K562 (cell line): ENCODE measurements around the gene PRPSAP2. TPM values are rescaled to one million over a fixed set of nuclear protein-coding genes. Genes with fewer than 3 reads are reported as not detected.

ENCODE experiments used
- ADNP ChIP-seq: fragments of 200-800 bp; sonication (Bioruptor generic); IDR thresholded peaks from 2 replicates; pipeline ENCODE4 v1.6.1; 2016; ENCODE audit warnings: missing genetic modification characterization, missing compliant biosample characterization
- CTBP1 ChIP-seq: fragments of 450-650 bp; IDR thresholded peaks from 2 replicates; pipeline ENCODE4 v1.6.1; 2016; ENCODE audit warnings: borderline replicate concordance
- HMGN3 ChIP-seq: IDR thresholded peaks from 2 replicates; pipeline ENCODE4 v1.6.1; 2011; ENCODE audit warnings: borderline replicate concordance, low read depth, mild to moderate bottlenecking, mixed read lengths, low read length; ENCODE audit not compliant: insufficient read length; ENCODE audit errors: extremely low read depth
- HNRNPUL1 ChIP-seq: fragments of 200-400 bp; formaldehyde crosslinking; IDR thresholded peaks from 2 replicates; pipeline ENCODE4 v1.6.1; 2017; ENCODE audit warnings: low read length
- PHB ChIP-seq: fragments of 250-450 bp; sonication (Bioruptor Pico); IDR thresholded peaks from 2 replicates; pipeline ENCODE4 v1.5.0; 2021
- PRMT5 ChIP-seq: sonication (generic); formaldehyde crosslinking; IDR thresholded peaks from 2 replicates; pipeline ENCODE4 v1.5.0; 2020; ENCODE audit warnings: missing genetic modification reagents
- PYGO2 ChIP-seq: fragments of 450-650 bp; IDR thresholded peaks from 2 replicates; pipeline ENCODE4 v1.6.1; 2016; ENCODE audit warnings: mild to moderate bottlenecking, missing genetic modification characterization, moderate library complexity, missing compliant biosample characterization
- SETDB1 ChIP-seq: IDR thresholded peaks from one replicate; pipeline ENCODE4 v1.6.1; 2012; ENCODE audit warnings: low read length, control low read depth, inconsistent platforms
- polyA plus RNA-seq, 8 experiments: library from polyadenylated mRNA; depleted of rRNA in 4 of 8; stranded (reverse) in 5 of 8; unstranded in 3 of 8; fragments of >200 nt; fragmentation: Nextera tagmentation in 2 of 8; fragmentation: Illumina TruSeq in 1 of 8; extraction: Ambion mirVana in 2 of 8; extraction: Trizol in 1 of 8; gene quantifications; 2 replicates each; pipeline versions ENCODE4 v1.2.1 to v1.2.3, GENCODE V29; 2011 to 2014; ENCODE audit warnings: inconsistent platforms in 1 of 8, missing spikeins in 1 of 8
- total RNA-seq, 7 experiments: library from RNA; depleted of rRNA in 6 of 7; stranded (reverse); fragments of >200 nt in 6 of 7; fragmentation: Illumina TruSeq in 2 of 7; extraction: Trizol in 2 of 7; gene quantifications; 2 replicates each; pipeline versions ENCODE4 v1.2.1 to v1.2.3, GENCODE V29; 2011 to 2021; ENCODE audit warnings: low replicate concordance in 1 of 7
- TF ChIP-seq, protein P1 (sequence below), 2 experiments: IDR thresholded peaks in 1 of 2; conservative IDR thresholded peaks in 1 of 2; 2 replicates each; pipeline ENCODE4 v1.6.1; 2016; ENCODE audit warnings: low read depth in 2 of 2, mild to moderate bottlenecking in 1 of 2, missing compliant biosample characterization in 1 of 2, missing genetic modification characterization in 1 of 2, moderate library complexity in 1 of 2
- TF ChIP-seq, protein P2 (sequence below), 2 experiments: fragments of 450-650 bp in 1 of 2; sonication (generic) in 1 of 2; formaldehyde crosslinking in 1 of 2; IDR thresholded peaks in 1 of 2; conservative IDR thresholded peaks in 1 of 2; 2 replicates each; pipeline versions ENCODE4 v1.6.1 to v1.8.1; 2016 to 2023; ENCODE audit warnings: mild to moderate bottlenecking in 2 of 2, moderate library complexity in 2 of 2, inconsistent platforms in 1 of 2, missing genetic modification reagents in 1 of 2
- TF ChIP-seq, protein P3 (sequence below): fragments of 250-450 bp; sonication (Bioruptor Pico); IDR thresholded peaks from 2 replicates; pipeline ENCODE4 v1.5.0; 2021; ENCODE audit warnings: mild to moderate bottlenecking, moderate library complexity
- TF ChIP-seq, protein P4 (sequence below): fragments of 250-450 bp; sonication (Bioruptor Pico); IDR thresholded peaks from 2 replicates; pipeline ENCODE4 v1.5.0; 2022; ENCODE audit warnings: mild to moderate bottlenecking
- TF ChIP-seq, protein P5 (sequence below): sonication (generic); formaldehyde crosslinking; IDR thresholded peaks from 2 replicates; pipeline ENCODE4 v1.8.1; 2023; ENCODE audit warnings: missing genetic modification reagents, mild to moderate bottlenecking, borderline replicate concordance

PRPSAP2 gene
- total and polyA plus RNA-seq, 9 of the 15 experiments (the other 6 are each of a cell fraction or from before 2014, with no cell fraction given) = 15.5 to 56.7 (median 35.7) TPM

DNA sequence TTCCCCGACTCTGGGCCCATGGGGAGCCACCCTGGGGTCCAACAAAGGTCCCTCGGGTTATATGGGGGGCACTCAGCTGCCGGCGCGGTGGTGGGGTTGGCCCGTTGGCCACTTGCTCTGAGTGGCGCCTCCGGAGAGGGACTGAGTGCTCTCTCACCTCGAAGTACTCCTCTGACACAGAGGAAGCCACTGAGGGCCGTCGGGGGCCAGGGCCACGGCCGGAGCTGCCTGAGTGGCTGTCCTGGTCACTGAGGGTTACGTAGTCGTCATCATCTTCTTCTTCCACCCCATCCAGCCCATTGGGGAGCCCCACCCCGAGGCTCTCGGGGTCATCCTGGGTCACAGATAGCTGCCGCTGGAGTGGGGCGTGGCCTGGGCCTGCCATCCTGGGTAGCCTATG is 119.7 kb downstream of the PRPSAP2 start (continued):
- TF ChIP-seq, protein P1, sequence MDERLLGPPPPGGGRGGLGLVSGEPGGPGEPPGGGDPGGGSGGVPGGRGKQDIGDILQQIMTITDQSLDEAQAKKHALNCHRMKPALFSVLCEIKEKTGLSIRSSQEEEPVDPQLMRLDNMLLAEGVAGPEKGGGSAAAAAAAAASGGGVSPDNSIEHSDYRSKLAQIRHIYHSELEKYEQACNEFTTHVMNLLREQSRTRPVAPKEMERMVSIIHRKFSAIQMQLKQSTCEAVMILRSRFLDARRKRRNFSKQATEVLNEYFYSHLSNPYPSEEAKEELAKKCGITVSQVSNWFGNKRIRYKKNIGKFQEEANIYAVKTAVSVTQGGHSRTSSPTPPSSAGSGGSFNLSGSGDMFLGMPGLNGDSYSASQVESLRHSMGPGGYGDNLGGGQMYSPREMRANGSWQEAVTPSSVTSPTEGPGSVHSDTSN (CRISPR knock-in tag; IDR thresholded peaks at IDR 0.05; ENCODE audit: low read depth) = no peak
- TF ChIP-seq, protein P1 (tag; conservative IDR thresholded peaks at IDR 0.05; ENCODE audit: low read depth) = no peak
- TF ChIP-seq, protein P2, sequence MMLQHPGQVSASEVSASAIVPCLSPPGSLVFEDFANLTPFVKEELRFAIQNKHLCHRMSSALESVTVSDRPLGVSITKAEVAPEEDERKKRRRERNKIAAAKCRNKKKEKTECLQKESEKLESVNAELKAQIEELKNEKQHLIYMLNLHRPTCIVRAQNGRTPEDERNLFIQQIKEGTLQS (IDR thresholded peaks at IDR 0.05) = no peak
- TF ChIP-seq, protein P2 (CRISPR knock-in tag; conservative IDR thresholded peaks at IDR 0.05) = no peak
- TF ChIP-seq PHB (CRISPR knock-in tag) = no peak
- TF ChIP-seq ADNP (tag) = no peak
- TF ChIP-seq, protein P3, sequence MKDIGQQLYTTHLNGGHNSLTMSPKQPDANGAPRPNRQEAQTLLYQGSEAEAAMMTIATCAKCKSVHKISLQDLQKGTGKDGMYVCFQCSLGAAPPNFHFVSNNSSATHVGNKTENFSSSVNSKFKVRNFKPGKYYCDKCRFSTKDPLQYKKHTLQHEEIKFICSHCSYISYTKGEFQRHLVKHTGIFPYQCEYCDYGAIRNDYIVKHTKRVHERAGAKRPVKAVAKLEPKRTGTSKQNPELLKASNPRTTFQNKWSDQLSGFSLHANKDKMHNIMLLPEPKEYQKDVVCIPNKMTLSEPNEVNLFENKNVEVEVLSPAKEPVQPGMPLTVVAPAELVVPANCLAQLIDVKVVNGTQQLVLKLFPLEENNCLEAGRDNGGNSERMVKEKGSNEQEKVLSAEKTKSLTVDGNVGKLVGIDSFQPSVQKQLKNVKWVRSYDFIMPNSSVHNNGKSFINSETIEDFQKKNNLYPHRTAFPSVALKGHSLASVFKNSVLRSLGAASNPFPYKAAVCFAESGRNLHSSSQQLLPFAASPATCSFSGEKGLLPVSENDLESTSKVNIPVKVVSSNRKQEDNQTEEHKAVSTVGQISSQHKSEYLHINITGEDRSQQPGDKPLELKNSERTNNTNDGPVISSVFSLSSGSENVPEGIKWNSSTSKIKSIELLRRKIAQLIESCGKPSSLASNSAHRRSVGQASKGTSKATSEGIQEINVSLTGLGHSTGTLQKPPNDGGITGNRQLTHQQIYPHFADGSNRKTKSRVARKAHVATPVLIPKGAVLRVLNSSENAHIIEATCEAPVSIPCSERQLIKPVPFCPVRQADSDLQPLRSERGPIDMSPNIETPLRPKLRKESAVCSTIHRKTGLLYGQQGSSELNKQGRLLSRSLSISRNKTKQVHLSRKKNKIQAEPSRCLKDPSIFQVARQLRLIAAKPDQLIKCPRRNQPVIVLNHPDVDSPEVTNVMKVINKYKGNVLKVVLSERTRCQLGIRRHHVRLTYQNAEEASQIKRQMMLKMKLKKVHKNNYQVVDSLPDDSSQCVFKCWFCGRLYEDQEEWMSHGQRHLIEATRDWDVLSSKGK (CRISPR knock-in tag) = no peak
- no peak for TF ChIP-seq HNRNPUL1
- TF ChIP-seq, protein P4, sequence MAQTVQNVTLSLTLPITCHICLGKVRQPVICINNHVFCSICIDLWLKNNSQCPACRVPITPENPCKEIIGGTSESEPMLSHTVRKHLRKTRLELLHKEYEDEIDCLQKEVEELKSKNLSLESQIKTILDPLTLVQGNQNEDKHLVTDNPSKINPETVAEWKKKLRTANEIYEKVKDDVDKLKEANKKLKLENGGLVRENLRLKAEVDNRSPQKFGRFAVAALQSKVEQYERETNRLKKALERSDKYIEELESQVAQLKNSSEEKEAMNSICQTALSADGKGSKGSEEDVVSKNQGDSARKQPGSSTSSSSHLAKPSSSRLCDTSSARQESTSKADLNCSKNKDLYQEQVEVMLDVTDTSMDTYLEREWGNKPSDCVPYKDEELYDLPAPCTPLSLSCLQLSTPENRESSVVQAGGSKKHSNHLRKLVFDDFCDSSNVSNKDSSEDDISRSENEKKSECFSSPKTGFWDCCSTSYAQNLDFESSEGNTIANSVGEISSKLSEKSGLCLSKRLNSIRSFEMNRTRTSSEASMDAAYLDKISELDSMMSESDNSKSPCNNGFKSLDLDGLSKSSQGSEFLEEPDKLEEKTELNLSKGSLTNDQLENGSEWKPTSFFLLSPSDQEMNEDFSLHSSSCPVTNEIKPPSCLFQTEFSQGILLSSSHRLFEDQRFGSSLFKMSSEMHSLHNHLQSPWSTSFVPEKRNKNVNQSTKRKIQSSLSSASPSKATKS (CRISPR knock-in tag) = no peak
- no peak for TF ChIP-seq HMGN3
- no peak for TF ChIP-seq PYGO2 (tag)
- TF ChIP-seq CTBP1 = no peak
- TF ChIP-seq, protein P5, sequence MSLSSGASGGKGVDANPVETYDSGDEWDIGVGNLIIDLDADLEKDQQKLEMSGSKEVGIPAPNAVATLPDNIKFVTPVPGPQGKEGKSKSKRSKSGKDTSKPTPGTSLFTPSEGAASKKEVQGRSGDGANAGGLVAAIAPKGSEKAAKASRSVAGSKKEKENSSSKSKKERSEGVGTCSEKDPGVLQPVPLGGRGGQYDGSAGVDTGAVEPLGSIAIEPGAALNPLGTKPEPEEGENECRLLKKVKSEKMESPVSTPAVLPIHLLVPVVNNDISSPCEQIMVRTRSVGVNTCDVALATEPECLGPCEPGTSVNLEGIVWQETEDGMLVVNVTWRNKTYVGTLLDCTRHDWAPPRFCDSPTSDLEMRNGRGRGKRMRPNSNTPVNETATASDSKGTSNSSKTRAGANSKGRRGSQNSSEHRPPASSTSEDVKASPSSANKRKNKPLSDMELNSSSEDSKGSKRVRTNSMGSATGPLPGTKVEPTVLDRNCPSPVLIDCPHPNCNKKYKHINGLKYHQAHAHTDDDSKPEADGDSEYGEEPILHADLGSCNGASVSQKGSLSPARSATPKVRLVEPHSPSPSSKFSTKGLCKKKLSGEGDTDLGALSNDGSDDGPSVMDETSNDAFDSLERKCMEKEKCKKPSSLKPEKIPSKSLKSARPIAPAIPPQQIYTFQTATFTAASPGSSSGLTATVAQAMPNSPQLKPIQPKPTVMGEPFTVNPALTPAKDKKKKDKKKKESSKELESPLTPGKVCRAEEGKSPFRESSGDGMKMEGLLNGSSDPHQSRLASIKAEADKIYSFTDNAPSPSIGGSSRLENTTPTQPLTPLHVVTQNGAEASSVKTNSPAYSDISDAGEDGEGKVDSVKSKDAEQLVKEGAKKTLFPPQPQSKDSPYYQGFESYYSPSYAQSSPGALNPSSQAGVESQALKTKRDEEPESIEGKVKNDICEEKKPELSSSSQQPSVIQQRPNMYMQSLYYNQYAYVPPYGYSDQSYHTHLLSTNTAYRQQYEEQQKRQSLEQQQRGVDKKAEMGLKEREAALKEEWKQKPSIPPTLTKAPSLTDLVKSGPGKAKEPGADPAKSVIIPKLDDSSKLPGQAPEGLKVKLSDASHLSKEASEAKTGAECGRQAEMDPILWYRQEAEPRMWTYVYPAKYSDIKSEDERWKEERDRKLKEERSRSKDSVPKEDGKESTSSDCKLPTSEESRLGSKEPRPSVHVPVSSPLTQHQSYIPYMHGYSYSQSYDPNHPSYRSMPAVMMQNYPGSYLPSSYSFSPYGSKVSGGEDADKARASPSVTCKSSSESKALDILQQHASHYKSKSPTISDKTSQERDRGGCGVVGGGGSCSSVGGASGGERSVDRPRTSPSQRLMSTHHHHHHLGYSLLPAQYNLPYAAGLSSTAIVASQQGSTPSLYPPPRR (CRISPR knock-in tag) = no peak
- no peak for TF ChIP-seq SETDB1
- no peak for TF ChIP-seq PRMT5 (CRISPR knock-in tag)
- TF ChIP-seq, all 486 proteins: peak for 0
